CD14-positive monocyte (primary cell): Measurements from ENCODE around the gene TOMM5. TPM values are rescaled to one million over a fixed set of nuclear protein-coding genes. Genes with fewer than 3 reads are reported as not detected.

Experiments
- DNase-seq, 3 donors: peaks; one replicate each; pipeline ENCODE4 v3.0.0-alpha.2; 2011 to 2022
- H2AFZ ChIP-seq: 2 replicates; pipeline ENCODE4 v1.6.0; 2012; ENCODE audit warnings: mild to moderate bottlenecking, low read depth, low read length, inconsistent platforms; ENCODE audit not compliant: insufficient read depth, poor library complexity, severe bottlenecking
- H3K27ac ChIP-seq, 2 donors: 1 replicate in 1 of 2; 2 replicates in 1 of 2; pipeline ENCODE4 v1.5.1; 2012 to 2013; ENCODE audit warnings: low read length in 2 of 2, control low read depth in 1 of 2, inconsistent platforms in 1 of 2, low read depth in 1 of 2, mild to moderate bottlenecking in 1 of 2
- H3K27me3 ChIP-seq, 2 donors: one replicate each; pipeline versions ENCODE4 v1.6.0 to v1.6.1; 2011 to 2013; ENCODE audit warnings: low read length in 2 of 2; ENCODE audit not compliant: control insufficient read depth in 2 of 2, insufficient read depth in 2 of 2
- H3K36me3 ChIP-seq, 2 donors: replicated peaks in 1 of 2; 1 replicate in 1 of 2; 2 replicates in 1 of 2; pipeline versions ENCODE4 v1.5.1 to v1.6.1; 2012 to 2013; ENCODE audit warnings: low read length in 2 of 2, control low read depth in 1 of 2, inconsistent platforms in 1 of 2, mild to moderate bottlenecking in 1 of 2; ENCODE audit not compliant: insufficient read depth in 2 of 2, control insufficient read depth in 1 of 2
- H3K4me1 ChIP-seq, 2 donors: 1 replicate in 1 of 2; 2 replicates in 1 of 2; pipeline versions ENCODE4 v1.5.1 to v1.6.1; 2012 to 2013; ENCODE audit warnings: low read length in 2 of 2, control low read depth in 1 of 2, inconsistent platforms in 1 of 2, mild to moderate bottlenecking in 1 of 2, moderate library complexity in 1 of 2; ENCODE audit not compliant: insufficient read depth in 2 of 2, control insufficient read depth in 1 of 2
- H3K4me2 ChIP-seq: replicated peaks from 2 replicates; pipeline ENCODE3; 2012; ENCODE audit warnings: low read length, moderate library complexity, mild to moderate bottlenecking; ENCODE audit not compliant: poor library complexity, severe bottlenecking; ENCODE audit errors: extremely low read depth
- H3K4me3 ChIP-seq, 3 experiments: fragments of 200-600 bp in 1 of 3; sonication (generic) in 1 of 3; replicated peaks in 1 of 3; 1 replicate in 2 of 3; 2 replicates in 1 of 3; pipeline ENCODE4 v1.5.1; 2011 to 2013; ENCODE audit warnings: low read length in 3 of 3, mild to moderate bottlenecking in 3 of 3, control low read depth in 2 of 3, low read depth in 2 of 3, inconsistent platforms in 1 of 3, moderate library complexity in 1 of 3
- H3K79me2 ChIP-seq: 2 replicates; pipeline ENCODE4 v1.6.0; 2012; ENCODE audit warnings: mild to moderate bottlenecking, control low read depth, inconsistent platforms, low read length, moderate library complexity; ENCODE audit not compliant: insufficient read depth
- H3K9ac ChIP-seq: 2 replicates; pipeline ENCODE4 v1.6.0; 2017; ENCODE audit warnings: low read length, mild to moderate bottlenecking; ENCODE audit not compliant: insufficient read depth, poor library complexity, severe bottlenecking
- H3K9me3 ChIP-seq, 2 donors: replicated peaks in 1 of 2; 1 replicate in 1 of 2; 2 replicates in 1 of 2; pipeline versions ENCODE4 v1.5.1 to v1.6.1; 2012 to 2013; ENCODE audit warnings: low read length in 2 of 2, control low read depth in 1 of 2; ENCODE audit not compliant: control insufficient read depth in 1 of 2, insufficient read depth in 1 of 2
- H4K20me1 ChIP-seq: 2 replicates; pipeline ENCODE4 v1.6.0; 2012; ENCODE audit warnings: mild to moderate bottlenecking, low read length, control low read depth, moderate library complexity; ENCODE audit not compliant: insufficient read depth
- H3K27ac Mint-ChIP-seq, 7 donors: one replicate each; pipeline ENCODE4 v1.8.0; 2020; ENCODE audit warnings: mild to moderate bottlenecking in 7 of 7, mixed read lengths in 7 of 7, moderate library complexity in 6 of 7, inconsistent platforms in 2 of 7
- H3K27me3 Mint-ChIP-seq, 3 donors: one replicate each; pipeline ENCODE4 v1.8.0; 2021 to 2022; ENCODE audit warnings: low read depth in 3 of 3, mild to moderate bottlenecking in 3 of 3, mixed read lengths in 3 of 3, moderate library complexity in 3 of 3, inconsistent platforms in 1 of 3
- H3K36me3 Mint-ChIP-seq, 2 donors: one replicate each; pipeline ENCODE4 v1.8.0; 2020; ENCODE audit warnings: mixed read lengths in 2 of 2, inconsistent platforms in 1 of 2, mild to moderate bottlenecking in 1 of 2
- H3K4me1 Mint-ChIP-seq: one replicate; pipeline ENCODE4 v1.8.0; 2020; ENCODE audit warnings: mild to moderate bottlenecking, mixed read lengths
- H3K4me3 Mint-ChIP-seq, 2 donors: one replicate each; pipeline ENCODE4 v1.8.0; 2020; ENCODE audit warnings: mild to moderate bottlenecking in 2 of 2, mixed read lengths in 2 of 2, moderate library complexity in 1 of 2
- H3K9me3 Mint-ChIP-seq, 7 donors: one replicate each; pipeline ENCODE4 v1.8.0; 2020 to 2022; ENCODE audit warnings: mixed read lengths in 7 of 7, mild to moderate bottlenecking in 6 of 7, moderate library complexity in 6 of 7, inconsistent platforms in 2 of 7
- WGBS: methylation state at CpG from one replicate; pipeline ENCODE4 v1.1.5; 2013; ENCODE audit warnings: missing lambda C conversion rate; ENCODE audit not compliant: insufficient coverage; 5-methylcytosine and 5-hydroxymethylcytosine counted together
- intact Hi-C, 2 donors: fragments of 100-400 bp; cut with micrococcal nuclease; formaldehyde crosslinking; loops; one replicate each; pipeline versions ENCODE4 v1.15.0 to v1.15.1; 2023
- polyA plus RNA-seq, 3 donors: library from polyadenylated mRNA; depleted of rRNA in 1 of 3; unstranded in 2 of 3; stranded (reverse) in 1 of 3; fragments of 300-500 nt in 2 of 3; fragments of >200 nt in 1 of 3; fragmentation: Illumina TruSeq in 2 of 3; gene quantifications; 1 replicate in 2 of 3; 2 replicates in 1 of 3; pipeline ENCODE4 v1.2.3, GENCODE V29; 2012 to 2021
- TF ChIP-seq, protein P1 (sequence below): fragments of 200-600 bp; IDR thresholded peaks from one replicate; pipeline ENCODE4 v1.8.0; 2022; ENCODE audit warnings: antibody characterized with exemption, mild to moderate bottlenecking

TOMM5 gene
- polyA plus RNA-seq, 3 donors: 35.0 to 117 (median 112) TPM

DNA sequence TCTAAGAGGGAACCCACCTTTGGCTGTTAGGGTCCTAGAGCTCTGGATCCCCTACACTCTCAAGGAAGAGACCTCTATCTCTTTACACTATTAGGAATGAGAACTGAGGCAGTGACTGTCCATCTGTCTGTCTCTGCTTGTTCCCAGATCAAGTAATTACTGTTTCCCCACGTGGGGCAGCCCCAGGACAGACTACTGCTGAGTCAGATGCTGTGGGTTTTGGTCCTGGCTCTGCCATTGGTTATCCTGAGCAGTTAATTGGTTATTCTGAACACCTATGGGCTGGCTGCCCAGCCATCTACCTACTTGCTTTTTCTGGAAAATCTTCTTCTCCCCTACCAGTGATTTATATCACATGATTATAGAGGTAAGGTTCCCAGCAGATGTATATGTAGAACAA lies 49.5 kb downstream of the TOMM5 start:
- Histone ChIP-seq H3K9me3 (no peaks in the 10 kb centered on the region), H2AFZ (no peak overlapping the region), H3K4me2 (no peak overlapping the region), H3K79me2 (no peaks in the 10 kb centered on the region), H4K20me1 (no peaks in the 10 kb centered on the region), H3K36me3 (no peaks in the 10 kb centered on the region), H3K27ac (no peak overlapping the region), H3K9ac (no peak overlapping the region), H3K4me1 (no peaks in the 10 kb centered on the region), H3K4me3 (no peak overlapping the region), H3K27me3 (no peaks in the 10 kb centered on the region)
- WGBS: 50% methylated on average over 1 of the region's 1 CpG
- no peak for DNase-seq
- Mint-ChIP-seq H3K9me3 (peaks cover 0 to 1% (median 0%) of the 10 kb centered on the region in 7 donors), H3K4me1 (no peaks in the 10 kb centered on the region), H3K36me3 (peaks cover 0 to 4% of the 10 kb centered on the region in 2 donors), H3K27me3 (peaks cover 0 to 4% (median 0%) of the 10 kb centered on the region in 3 donors), H3K27ac (no peak overlapping the region), H3K4me3 (no peak overlapping the region)
- TF ChIP-seq, protein P1, sequence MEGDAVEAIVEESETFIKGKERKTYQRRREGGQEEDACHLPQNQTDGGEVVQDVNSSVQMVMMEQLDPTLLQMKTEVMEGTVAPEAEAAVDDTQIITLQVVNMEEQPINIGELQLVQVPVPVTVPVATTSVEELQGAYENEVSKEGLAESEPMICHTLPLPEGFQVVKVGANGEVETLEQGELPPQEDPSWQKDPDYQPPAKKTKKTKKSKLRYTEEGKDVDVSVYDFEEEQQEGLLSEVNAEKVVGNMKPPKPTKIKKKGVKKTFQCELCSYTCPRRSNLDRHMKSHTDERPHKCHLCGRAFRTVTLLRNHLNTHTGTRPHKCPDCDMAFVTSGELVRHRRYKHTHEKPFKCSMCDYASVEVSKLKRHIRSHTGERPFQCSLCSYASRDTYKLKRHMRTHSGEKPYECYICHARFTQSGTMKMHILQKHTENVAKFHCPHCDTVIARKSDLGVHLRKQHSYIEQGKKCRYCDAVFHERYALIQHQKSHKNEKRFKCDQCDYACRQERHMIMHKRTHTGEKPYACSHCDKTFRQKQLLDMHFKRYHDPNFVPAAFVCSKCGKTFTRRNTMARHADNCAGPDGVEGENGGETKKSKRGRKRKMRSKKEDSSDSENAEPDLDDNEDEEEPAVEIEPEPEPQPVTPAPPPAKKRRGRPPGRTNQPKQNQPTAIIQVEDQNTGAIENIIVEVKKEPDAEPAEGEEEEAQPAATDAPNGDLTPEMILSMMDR: no peak
- intact Hi-C loops: no loop called here

DNA sequence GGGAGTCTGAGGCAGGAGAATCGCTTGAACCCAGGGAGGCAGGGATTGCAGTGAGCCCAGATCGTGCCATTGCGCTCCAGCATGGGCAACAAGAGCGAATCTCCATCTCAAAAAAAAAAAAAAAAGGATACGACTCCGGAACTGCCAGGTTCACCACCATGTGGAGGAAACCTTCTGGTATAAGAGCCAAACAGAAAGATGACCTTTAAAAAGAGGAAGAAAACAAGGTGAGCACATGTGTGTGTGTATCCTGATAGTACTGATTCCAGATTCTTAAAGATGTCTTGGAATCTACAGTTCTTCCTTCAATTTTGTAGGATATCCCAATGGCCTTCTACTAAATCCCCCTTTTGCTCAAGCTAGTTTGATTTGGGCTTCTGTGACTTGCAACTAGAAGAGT lies 49.9 kb downstream of the TOMM5 start:
- Histone ChIP-seq H3K27ac (no peak overlapping the region), H4K20me1 (no peaks in the 10 kb centered on the region), H3K27me3 (no peaks in the 10 kb centered on the region), H3K36me3 (no peaks in the 10 kb centered on the region), H3K9ac (no peak overlapping the region), H3K79me2 (no peaks in the 10 kb centered on the region), H3K4me1 (no peaks in the 10 kb centered on the region), H2AFZ (no peak overlapping the region), H3K4me3 (no peak overlapping the region), H3K4me2 (no peak overlapping the region), H3K9me3 (no peaks in the 10 kb centered on the region)
- H3K9me3 Mint-ChIP-seq: peaks cover 0 to 1% (median 0%) of the 10 kb centered on the region in 7 donors
- no peak overlapping the region for H3K4me3 Mint-ChIP-seq
- intact Hi-C loops: no loop called here
- TF ChIP-seq, protein P1: no peak
- DNase-seq: no peak
- WGBS: 100% methylated on average over 2 of the region's 6 CpGs
- peaks cover 0 to 4% of the 10 kb centered on the region in 2 donors for H3K36me3 Mint-ChIP-seq
- H3K27ac Mint-ChIP-seq: no peak overlapping the region
- peaks cover 0 to 4% (median 0%) of the 10 kb centered on the region in 3 donors for H3K27me3 Mint-ChIP-seq
- H3K4me1 Mint-ChIP-seq: no peaks in the 10 kb centered on the region
